Stimulated activated CD8-positive, alpha-beta memory T cell treated with anti-CD3 and anti-CD28 coated beads, Interleukin-4, amount 100 ng/mL, for 4 hours (primary cell): Measurements from ENCODE around the gene MAP4K4.

Experiments
- DNase-seq, 2 donors: peaks; one replicate each; pipeline ENCODE4 v3.0.0-alpha.2; 2020; ENCODE audit warnings: low read depth in 2 of 2, low spot score in 1 of 2

MAP4K4 gene

DNA sequence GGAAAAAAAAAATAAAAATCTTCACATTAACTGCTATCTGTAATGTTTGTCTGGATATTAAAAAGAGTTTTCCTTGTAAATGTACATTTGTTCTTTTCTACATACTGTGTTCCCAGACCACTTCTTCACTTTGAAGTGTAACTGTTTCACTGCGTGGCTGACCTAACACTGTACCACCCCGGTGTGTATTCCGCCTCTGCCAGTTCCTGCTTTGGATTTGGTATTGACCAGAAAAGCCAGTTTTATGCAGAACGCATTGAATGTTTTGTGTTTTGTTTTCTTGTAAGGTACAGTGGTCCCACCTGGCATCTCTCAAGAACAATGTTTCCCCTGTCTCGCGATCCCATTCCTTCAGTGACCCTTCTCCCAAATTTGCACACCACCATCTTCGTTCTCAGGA, 166.0 kb downstream of the MAP4K4 start:
- DNase-seq: no peak

DNA sequence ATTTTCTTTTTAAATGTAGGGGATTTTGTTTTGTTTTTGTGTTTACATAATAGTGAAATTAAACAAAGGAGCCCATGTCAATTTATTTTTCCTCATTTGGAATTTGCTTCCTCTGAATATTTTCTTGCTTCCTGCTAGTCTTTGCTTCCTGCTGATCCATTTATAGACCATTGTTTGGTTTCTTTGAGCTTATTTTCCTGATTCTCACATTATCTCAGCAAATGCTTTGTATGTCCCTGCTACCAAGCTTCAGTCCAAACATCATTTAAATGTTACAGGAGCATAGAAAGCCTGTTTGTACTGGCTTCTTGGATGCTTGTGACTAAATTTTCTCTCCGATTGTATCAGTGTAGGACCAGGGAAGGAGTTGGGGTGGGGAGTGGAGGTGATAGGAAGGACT, 166.9 kb downstream of the MAP4K4 start:
- no peak for DNase-seq

DNA sequence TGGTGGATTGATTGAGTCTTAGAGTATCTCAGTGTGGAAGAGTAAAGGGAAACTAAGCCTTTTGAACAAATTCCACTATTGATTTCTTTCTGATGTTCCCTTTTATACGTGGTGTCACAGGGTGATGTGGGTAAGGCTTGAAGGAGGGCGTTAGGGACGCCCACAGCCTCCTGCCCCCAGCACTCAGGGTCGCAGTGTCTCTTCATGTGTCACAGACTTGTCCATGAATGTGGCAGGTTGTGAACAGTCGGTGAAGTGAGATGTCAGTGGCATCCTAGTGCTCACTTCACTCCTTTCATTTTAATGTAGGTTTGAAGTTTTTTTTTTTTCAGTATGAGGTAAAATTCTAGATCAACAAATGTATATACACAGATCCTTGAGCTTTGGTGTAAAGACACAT, 171.0 kb downstream of the MAP4K4 start:
- DNase-seq: no peak

DNA sequence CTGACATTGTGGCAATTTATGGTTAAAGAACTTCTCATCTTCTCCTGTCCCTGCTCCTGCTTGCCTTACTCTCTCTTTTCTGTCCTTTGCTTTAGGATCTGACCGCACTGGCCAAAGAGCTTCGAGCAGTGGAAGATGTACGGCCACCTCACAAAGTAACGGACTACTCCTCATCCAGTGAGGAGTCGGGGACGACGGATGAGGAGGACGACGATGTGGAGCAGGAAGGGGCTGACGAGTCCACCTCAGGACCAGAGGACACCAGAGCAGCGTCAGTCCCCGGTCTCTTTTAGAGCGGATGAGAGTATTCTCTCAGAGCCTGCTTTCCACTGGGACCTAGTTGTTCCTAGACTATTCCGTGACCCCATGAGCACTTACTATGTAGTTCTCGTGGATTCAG, 172.0 kb downstream of the MAP4K4 start:
- DNase-seq: no peak

DNA sequence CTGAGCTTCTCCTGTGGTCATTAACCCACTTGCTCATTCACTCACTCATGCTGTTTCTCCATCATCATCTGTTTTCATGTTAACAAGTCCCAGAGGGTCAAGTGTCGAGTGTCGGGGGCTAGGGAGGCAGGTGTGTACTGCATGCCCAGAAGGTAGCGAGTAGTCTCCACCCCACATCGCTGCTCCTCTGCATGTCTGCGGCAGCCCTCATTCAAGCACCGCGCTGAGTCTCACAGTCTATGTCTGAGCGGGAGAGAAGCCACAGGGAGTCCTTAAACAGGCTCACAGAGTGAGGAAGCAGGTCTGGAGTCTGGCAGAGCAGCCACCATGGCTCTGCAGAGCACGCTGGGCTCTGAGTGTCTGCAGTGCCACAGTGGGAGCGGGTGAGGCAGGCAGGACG, 172.9 kb downstream of the MAP4K4 start:
- no peak for DNase-seq

DNA sequence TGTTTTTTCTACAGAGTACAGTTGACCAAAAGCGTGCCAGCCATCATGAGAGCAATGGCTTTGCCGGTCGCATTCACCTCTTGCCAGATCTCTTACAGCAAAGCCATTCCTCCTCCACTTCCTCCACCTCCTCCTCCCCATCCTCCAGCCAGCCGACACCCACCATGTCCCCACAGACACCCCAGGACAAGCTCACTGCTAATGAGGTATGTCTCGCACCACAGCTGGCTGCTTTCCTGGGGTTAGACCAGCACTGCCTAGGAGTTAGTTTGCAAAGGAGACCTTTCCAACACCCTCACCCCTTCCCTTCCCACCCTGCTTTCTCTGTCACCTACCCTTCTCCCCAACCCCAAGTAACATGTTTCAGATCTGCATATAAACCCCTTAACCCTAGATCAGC, 174.0 kb downstream of the MAP4K4 start:
- no peak for DNase-seq

DNA sequence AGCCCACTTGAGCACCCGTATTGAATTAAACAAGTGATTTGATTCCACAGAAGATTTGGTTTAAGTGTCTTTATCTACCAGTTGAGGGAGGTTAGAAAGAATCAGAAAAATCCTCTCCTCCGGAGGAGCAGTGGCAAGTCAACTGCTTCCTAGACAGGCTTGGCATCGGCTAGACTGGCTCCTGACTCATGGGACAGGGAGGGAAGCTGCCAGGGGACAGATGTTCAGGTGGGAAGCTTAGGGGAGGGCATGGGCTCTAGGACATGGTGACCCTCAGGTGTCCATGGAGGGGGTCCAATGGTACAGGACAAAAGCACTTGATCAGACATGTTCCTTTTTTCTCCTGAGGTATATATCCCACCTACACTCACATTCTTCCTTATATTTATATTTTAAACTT, 175.0 kb downstream of the MAP4K4 start:
- no peak for DNase-seq

DNA sequence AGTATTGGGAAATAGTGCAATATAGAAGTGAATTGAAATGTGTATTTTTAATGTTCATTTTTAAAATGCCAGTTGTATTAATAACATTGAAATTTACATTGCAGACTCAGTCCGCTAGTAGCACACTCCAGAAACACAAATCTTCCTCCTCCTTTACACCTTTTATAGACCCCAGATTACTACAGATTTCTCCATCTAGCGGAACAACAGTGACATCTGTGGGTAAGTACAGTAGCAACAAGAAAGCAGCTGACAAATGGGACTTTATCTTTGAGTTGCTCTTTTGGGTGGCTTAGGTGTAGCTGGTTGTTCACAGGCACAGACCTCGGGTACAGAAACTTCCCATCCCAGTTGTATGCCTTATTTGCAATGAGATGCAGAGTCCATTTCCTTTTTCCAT, 176.0 kb downstream of the MAP4K4 start:
- DNase-seq: no peak

DNA sequence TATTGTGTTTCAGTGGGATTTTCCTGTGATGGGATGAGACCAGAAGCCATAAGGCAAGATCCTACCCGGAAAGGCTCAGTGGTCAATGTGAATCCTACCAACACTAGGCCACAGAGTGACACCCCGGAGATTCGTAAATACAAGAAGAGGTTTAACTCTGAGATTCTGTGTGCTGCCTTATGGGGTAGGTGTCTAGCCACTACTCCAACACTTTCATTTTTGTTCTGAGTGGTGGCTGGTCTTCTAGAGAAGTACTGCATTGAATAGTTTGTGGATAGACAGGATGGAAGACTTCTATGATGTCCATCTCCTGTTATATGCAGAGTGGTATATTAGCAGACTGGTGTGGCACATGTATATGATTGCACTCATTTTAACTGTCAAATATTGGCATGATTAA, 176.6 kb downstream of the MAP4K4 start:
- DNase-seq: no peak

DNA sequence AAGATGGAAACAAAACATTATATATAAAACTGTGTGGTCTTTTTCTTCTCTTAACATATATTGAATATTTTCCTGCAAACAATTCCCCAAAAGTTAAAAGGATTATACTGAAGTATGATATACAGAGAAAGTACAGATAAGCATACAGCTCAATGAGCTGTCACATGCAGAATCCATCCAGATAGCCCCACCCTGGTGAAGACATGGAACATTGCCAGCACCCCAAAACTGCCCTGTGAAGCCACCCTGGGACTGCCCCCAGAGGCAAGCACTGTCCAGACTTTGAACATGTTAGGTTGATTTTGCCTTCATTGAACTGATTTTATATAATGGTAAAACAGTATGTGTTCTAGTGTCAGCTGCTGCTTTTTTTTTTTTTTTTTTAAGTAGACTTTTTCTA, 182.0 kb downstream of the MAP4K4 start:
- DNase-seq: no peak

DNA sequence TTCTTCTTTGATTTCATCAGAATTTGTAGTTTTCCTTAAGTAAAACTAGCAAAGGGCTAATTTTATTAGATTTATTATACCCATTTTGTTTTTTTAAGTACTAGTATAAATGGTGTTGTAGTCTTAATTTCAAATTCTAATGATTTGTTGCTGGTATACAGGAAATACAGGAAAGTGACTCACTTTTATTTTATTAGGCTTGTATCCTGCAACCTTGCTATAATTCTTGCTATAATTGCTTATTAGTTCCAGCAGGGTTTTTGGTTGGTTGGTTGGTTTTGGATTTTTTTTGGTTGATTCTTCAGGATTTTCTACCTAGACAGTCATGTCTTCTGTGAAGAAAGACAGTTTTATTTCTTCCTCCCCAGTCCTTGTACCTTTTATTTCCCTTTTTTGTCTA, 183.6 kb downstream of the MAP4K4 start:
- no peak for DNase-seq

DNA sequence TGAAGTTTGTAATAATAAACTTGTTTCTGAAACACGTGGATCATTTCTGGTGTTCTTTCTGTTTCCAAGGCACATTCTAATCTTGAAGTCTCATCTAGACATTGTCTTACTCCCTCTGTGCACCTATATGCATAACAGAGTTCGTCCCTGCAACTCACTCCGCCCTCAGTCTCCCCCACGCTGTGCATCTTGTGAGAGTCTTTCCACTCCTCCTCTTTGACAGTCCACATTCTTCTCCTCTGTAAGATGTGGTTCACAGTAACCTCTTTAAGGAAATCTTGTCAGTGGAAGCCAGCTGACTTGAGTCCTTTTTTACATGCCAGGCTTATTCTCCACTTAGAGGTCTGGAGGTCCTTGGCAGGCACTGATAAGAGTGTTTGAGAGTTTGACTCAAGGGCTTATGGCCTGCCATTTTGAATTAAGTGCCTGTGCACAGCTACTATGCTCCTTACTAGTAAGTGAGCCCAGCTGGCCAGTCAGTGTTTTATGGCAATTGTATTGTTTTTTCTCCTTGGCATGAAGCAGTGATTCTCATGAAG, 185.3 kb downstream of the MAP4K4 start:
- no peak for DNase-seq

DNA sequence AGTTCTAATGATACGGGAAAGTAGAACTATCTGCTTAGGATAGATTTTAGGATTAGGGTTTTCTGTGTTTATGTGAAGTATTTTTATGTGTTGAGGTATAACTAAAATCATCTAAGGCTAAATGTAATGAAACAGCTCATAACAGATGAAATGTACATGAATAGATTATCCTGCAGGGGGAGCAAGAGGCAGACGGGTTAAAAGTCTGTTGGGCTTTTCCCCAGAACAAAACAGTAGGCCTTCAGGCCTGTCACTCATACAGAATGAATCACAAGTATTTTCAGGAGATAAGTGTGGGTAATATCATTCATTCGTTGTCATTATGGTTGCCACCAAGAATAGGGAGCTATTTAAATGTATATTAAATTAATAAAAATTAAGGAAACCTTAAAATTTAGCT, 186.4 kb downstream of the MAP4K4 start:
- no peak for DNase-seq

DNA sequence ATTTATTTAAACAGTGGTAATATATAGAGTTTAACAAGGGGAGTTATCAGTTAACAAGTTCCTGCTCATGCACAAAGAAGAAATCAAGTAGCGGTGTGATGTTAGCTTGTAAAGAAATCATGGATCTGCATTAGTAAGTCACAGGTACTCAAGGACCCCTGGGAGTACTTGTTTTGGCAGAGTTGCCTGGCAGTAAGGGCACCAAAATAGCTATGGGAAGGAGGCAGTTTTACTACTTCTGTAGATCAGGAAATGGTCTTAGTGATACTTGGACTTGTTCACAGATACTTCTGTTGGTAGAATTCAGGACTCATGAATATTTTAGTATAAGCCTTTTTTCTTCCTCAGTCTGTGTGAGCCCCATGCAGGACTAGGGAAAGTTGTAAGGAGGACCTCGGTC, 186.9 kb downstream of the MAP4K4 start:
- no peak for DNase-seq

DNA sequence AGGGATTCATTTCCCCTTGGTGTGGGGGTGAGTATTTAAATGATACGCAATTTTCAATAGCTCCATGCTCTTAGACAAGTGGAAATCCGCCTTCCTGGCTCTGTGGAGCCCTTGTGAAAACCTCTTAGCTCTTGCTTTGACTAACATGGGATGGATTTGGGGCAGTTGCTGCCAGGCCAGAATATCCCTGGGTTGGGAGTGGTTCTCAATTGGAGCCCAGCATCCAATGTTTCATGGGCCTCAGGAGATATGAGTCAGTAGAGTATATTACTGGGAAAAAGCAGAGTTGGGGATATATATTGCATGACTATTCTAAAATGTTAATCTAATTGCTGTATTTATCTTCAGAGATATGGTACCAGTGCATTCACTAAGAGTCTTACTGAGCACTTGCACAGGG, 189.8 kb downstream of the MAP4K4 start:
- DNase-seq: no peak

DNA sequence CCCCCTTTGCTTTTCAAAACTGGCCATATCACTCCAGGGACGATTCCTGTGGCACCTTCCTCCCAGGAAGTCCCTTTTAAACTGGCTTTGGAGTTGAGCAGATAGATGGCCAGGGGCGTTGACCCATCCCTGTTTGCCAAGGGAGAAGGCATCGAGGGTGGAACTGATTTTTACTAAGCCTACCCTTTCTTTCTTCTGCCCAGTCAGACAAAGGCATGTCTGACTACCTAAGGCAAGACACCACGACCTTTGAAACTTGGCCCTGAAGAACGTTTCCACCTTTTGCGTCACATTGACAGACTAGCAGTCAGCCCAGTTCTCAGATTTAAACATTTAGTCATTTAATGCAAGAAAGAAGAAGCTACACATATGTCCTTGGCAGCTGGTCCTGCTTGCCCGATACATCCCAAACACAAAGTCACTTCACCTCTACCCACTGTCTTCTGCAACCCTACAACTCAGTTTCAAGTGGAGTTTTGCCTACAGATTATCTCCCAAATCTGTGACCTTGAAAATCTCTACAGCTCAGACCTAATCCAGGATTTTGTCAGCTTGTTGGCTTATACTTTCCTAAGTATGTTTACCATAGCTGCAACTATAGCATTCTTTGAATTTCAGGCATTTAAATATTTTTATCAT, 192.1 kb downstream of the MAP4K4 start:
- DNase-seq: no peak

DNA sequence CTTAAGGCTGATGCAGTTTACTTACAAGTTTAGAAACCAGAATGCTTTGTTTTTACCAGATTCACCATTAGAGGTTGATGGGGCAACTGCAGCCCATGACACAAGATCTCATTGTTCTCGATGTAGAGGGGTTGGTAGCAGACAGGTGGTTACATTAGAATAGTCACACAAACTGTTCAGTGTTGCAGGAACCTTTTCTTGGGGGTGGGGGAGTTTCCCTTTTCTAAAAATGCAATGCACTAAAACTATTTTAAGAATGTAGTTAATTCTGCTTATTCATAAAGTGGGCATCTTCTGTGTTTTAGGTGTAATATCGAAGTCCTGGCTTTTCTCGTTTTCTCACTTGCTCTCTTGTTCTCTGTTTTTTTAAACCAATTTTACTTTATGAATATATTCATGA, 194.9 kb downstream of the MAP4K4 start:
- no peak for DNase-seq

DNA sequence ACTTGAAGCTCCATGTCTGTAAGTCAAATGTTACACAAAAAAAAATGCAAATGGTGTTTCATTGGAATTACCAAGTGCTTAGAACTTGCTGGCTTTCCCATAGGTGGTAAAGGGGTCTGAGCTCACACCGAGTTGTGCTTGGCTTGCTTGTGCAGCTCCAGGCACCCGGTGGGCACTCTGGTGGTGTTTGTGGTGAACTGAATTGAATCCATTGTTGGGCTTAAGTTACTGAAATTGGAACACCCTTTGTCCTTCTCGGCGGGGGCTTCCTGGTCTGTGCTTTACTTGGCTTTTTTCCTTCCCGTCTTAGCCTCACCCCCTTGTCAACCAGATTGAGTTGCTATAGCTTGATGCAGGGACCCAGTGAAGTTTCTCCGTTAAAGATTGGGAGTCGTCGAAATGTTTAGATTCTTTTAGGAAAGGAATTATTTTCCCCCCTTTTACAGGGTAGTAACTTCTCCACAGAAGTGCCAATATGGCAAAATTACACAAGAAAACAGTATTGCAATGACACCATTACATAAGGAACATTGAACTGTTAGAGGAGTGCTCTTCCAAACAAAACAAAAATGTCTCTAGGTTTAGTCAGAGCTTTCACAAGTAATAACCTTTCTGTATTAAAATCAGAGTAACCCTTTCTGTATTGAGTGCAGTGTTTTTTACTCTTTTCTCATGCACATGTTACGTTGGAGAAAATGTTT, 196.3 kb downstream of the MAP4K4 start:
- DNase-seq: no peak

DNA sequence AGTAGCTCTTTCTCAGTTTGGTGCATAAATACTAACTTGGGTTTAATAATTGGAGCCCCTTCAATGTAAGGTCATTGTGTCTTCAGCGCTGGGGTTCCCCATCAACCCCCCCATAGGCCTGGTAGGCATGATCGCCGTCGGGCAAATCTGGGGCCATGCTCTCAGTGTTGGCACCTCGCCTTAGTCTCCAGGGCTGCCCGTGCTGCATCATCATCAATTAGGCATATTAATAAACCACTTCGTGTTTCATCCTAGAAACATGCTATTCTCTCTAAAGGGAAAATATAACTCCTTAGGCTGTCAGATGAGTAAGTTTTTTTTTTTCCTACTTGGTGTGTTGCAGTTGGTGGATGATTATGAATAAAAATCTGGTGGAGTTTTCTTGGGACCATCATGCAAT, 197.5 kb downstream of the MAP4K4 start:
- DNase-seq: no peak

DNA sequence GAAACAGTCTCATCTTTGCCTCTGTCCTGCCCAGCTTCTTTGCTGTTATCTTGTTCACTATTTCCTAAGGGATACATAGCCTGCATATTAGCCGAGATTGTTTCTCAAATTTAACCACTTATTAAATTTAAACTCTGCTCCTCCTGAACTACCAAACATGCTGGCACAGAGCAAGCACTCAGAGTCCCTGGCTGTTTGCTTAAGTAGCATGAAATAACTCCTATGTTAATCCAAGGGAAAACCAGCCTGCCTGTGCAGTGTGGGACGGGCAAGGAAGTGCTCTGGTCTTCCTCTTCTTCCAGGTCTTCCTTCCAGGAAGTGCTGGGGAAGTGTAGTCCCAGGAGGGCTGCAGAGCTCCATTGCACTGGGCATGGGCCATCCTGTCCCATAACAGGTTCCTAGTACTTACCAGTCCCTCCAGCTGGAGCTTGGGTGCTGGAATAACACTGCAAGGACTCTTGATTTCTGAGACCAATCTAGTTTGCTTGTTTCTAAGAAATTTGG, 198.4 kb downstream of the MAP4K4 start:
- DNase-seq: no peak

DNA sequence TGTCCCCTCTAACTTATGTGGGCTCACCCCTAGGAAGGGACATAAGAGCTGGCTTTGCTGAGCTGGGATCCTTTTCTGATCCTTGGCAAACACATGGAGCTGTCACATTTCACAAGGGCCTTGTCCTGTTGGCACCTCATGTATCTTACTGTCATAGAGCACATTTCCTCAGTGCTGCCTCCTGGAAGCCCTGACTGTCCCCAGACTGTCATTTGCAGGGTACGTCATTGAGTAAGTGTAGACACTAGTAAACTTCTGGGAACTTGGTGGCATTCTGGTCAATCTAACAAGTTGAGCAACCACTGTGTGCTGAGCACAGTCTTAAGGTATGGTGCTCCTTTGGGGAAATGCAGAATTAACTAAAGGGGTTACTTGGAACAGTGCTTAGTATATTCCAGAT, 199.8 kb downstream of the MAP4K4 start:
- no peak for DNase-seq

DNA sequence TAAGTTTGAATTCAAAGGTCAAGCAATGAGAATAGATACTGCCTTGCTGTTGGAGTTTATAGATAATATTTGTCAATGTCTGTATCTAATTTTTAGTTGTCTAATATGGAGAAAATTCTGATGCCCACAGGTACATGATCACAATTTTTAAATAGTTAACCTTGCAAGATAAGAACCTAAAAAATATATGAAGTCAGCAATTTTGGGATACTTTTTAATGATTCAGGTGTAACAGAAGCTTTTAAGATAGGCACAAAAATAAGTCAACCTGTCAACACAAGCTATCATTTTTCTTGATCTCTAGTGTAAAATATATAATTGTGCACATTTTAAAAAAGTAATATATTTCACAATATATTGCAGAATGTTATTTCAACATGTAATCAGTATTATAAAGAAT, 201.8 kb downstream of the MAP4K4 start:
- DNase-seq: no peak

DNA sequence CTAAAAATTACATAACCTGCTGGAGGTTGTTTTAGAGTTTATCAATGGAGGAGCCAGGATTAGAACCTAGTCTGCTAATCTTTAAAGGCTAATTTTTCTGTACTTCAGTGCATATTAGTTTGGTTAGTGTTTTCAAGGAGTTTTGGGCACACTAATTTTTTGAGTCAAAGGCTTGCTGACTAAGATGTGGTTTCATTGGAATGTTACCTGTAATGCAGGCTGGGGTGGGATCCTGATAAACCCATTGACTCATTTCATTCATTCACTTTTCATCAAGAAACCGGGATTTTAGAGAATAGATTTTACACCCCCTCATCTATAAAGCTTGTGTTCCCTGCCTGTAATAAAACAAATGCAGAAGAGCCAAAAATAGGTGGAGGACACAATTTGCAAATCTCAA, 202.4 kb downstream of the MAP4K4 start:
- no peak for DNase-seq
